IMR-90 (cell line): ENCODE data around the gene PMM2.

Experiments used
- BHLHE40 ChIP-seq: fragments of 150-350 bp; IDR thresholded peaks from 2 replicates; pipeline ENCODE4 v1.6.1; 2016; ENCODE audit warnings: mild to moderate bottlenecking, low read depth, low read length
- CEBPB ChIP-seq: IDR thresholded peaks from 2 replicates; pipeline ENCODE4 v1.6.1; 2012; ENCODE audit warnings: low read depth, low read length, improper control_type of control experiment
- CHD1 ChIP-seq: IDR thresholded peaks from 2 replicates; pipeline ENCODE4 v1.6.1; 2012; ENCODE audit warnings: low read depth, low read length, improper control_type of control experiment
- CTCF ChIP-seq: conservative IDR thresholded peaks from 2 replicates; pipeline ENCODE4 v1.5.1; 2012; ENCODE audit warnings: mild to moderate bottlenecking, low read depth, low read length, improper control_type of control experiment
- POLR2A ChIP-seq: IDR thresholded peaks from 2 replicates; pipeline ENCODE4 v1.6.1; 2012; ENCODE audit warnings: mild to moderate bottlenecking, low read depth, low read length
- RAD21 ChIP-seq: IDR thresholded peaks from 2 replicates; pipeline ENCODE4 v1.6.1; 2012; ENCODE audit warnings: low read length, improper control_type of control experiment
- RFX5 ChIP-seq: IDR thresholded peaks from 2 replicates; pipeline ENCODE4 v1.8.0; 2012; ENCODE audit warnings: low read depth, mild to moderate bottlenecking, low read length, moderate library complexity
- SMC3 ChIP-seq: fragments of 150-350 bp; IDR thresholded peaks from 2 replicates; pipeline ENCODE4 v1.6.1; 2016; ENCODE audit warnings: low read depth, mild to moderate bottlenecking, antibody characterized with exemption, low read length, moderate library complexity
- TF ChIP-seq, protein P1 (sequence below): fragments of 150-350 bp; IDR thresholded peaks from 2 replicates; pipeline ENCODE4 v1.6.1; 2017; ENCODE audit warnings: mild to moderate bottlenecking, antibody characterized with exemption, low read length, low read depth

DNA sequence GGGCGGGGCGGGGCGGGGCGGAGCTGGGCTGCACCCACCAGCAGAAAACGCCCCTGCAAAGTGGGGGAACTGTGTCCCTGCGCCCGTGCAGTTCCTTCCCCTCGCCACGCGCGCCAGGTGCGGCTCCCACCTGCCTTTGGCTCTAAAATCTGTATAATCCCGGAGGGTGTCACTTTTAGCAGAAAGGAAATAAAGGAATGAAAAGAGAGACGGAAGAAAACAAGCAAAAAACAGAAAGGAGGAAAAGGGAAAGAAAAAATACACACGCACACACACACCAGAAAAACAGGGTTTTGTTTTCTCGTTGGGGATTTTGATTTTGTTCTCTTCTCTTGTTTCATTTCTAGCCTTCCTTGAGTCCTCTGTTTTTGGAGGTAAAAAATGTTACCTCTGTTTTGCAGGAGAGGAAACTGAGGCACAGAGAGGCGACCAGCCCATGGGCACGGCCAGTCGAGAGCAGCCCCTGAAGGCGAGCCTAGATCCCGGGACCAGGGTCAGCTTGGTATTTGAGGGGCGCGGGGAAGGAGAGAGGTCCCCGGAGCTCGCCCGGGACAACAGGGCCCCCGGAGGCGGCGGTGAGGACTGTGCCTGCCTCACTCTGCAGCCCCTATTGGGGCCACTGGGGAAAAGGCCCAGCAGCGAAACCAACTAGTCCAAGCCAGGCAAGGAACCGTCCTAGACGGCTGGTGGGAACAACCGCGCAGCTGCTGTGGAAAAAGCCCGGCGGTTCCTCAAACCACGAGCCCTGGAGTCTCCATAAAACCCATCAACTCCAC is 71.8 kb downstream of the PMM2 start:
- TF ChIP-seq CHD1 (no peak), CTCF (no peak), RFX5 (no peak), RAD21 (no peak), CEBPB (no peak), POLR2A (no peak), BHLHE40 (no peak), SMC3 (no peak)
- TF ChIP-seq, protein P1, sequence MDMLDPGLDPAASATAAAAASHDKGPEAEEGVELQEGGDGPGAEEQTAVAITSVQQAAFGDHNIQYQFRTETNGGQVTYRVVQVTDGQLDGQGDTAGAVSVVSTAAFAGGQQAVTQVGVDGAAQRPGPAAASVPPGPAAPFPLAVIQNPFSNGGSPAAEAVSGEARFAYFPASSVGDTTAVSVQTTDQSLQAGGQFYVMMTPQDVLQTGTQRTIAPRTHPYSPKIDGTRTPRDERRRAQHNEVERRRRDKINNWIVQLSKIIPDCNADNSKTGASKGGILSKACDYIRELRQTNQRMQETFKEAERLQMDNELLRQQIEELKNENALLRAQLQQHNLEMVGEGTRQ = no peak
